DND-41 (cell line): ENCODE data around the gene RMND1.

ENCODE experiments used
- CTCF ChIP-seq: IDR thresholded peaks from 2 replicates; pipeline ENCODE4 v1.5.1; 2012; ENCODE audit warnings: borderline replicate concordance, low read length, moderate library complexity, mild to moderate bottlenecking; ENCODE audit not compliant: poor library complexity, severe bottlenecking; ENCODE audit errors: extremely low read depth
- EZH2 ChIP-seq: IDR thresholded peaks from 3 replicates; pipeline ENCODE4 v1.6.1; 2012; ENCODE audit warnings: borderline replicate concordance, low read depth, mild to moderate bottlenecking, moderate library complexity, low read length, inconsistent platforms; ENCODE audit not compliant: severe bottlenecking

- TF ChIP-seq CTCF (no peak), EZH2 (no peak)
These were observed 29.9 kb upstream of the RMND1 start for GRCh38 chr6:151481786-151482185.
